Right atrium auricular region (tissue), 2 donors: Measurements from ENCODE around the gene KLF6. TPM values are rescaled to one million over a fixed set of nuclear protein-coding genes. Genes with fewer than 3 reads are reported as not detected.

Experiments used
- DNase-seq: peaks from one replicate; pipeline ENCODE4 v3.0.0-alpha.2; 2019; ENCODE audit warnings: low spot score
- H3K27ac ChIP-seq, 2 donors: fragments of 200-600 bp; sonication (generic); 1 replicate in 1 of 2; 2 replicates in 1 of 2; pipeline ENCODE4 v1.5.1; 2016 to 2019
- H3K27me3 ChIP-seq, 2 donors: fragments of 200-600 bp; sonication (generic); one replicate each; pipeline versions ENCODE4 v1.5.1 to v1.6.0; 2017 to 2019
- H3K36me3 ChIP-seq: fragments of 200-600 bp; sonication (generic); one replicate; pipeline ENCODE4 v1.5.1; 2016
- H3K4me1 ChIP-seq, 2 donors: fragments of 200-600 bp; sonication (generic); one replicate each; pipeline versions ENCODE4 v1.5.1 to v1.6.0; 2017 to 2019
- H3K4me3 ChIP-seq, 2 donors: fragments of 200-600 bp; sonication (generic); 1 replicate in 1 of 2; 2 replicates in 1 of 2; pipeline ENCODE4 v1.5.1; 2017 to 2019; ENCODE audit warnings: mild to moderate bottlenecking in 1 of 2, moderate library complexity in 1 of 2
- H3K9me3 ChIP-seq, 2 donors: fragments of 200-600 bp; sonication (generic); one replicate each; pipeline ENCODE4 v1.5.1; 2019
- total RNA-seq, 2 donors: library from RNA; depleted of rRNA; stranded (reverse); fragments of >200 nt; gene quantifications; one replicate each; pipeline ENCODE4 v1.1.0, GENCODE V29; 2016
- TF ChIP-seq, protein P1 (sequence below), 2 donors: fragments of 200-600 bp; sonication (generic); IDR thresholded peaks; one replicate each; pipeline ENCODE4 v1.5.1; 2019; ENCODE audit warnings: antibody characterized with exemption in 2 of 2

Gene KLF6
- total RNA-seq, 2 donors from 2014 or later, result 29.1 to 44.7 TPM

DNA sequence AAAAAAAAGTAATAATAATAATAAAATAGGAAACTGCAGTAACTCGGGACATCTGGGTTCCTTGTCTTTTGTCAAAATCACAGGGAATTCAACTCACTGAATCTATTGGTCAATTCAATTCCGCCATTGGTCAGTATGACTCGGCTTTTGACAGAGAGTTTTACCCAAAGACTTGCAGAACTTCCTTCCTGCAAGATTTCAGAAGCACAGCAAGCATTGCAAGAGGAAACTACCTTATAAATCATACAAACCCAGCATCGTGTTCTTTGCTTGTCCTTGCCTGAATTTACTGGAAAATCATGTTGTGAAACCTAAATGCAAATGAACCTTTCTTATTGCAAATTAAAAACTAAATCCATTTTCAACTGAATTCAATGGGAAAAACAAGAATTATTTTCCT, 15.5 kb downstream of the KLF6 start:
- no peak overlapping the region for H3K4me3 ChIP-seq
- H3K27me3 ChIP-seq, result no peaks in the 10 kb centered on the region
- H3K27ac ChIP-seq, result no peak overlapping the region
- H3K36me3 ChIP-seq, result no peaks in the 10 kb centered on the region
- H3K9me3 ChIP-seq, result no peaks in the 10 kb centered on the region
- TF ChIP-seq, protein P1, sequence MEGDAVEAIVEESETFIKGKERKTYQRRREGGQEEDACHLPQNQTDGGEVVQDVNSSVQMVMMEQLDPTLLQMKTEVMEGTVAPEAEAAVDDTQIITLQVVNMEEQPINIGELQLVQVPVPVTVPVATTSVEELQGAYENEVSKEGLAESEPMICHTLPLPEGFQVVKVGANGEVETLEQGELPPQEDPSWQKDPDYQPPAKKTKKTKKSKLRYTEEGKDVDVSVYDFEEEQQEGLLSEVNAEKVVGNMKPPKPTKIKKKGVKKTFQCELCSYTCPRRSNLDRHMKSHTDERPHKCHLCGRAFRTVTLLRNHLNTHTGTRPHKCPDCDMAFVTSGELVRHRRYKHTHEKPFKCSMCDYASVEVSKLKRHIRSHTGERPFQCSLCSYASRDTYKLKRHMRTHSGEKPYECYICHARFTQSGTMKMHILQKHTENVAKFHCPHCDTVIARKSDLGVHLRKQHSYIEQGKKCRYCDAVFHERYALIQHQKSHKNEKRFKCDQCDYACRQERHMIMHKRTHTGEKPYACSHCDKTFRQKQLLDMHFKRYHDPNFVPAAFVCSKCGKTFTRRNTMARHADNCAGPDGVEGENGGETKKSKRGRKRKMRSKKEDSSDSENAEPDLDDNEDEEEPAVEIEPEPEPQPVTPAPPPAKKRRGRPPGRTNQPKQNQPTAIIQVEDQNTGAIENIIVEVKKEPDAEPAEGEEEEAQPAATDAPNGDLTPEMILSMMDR (IDR thresholded peaks at IDR 0.05), result no peak
- no peaks in the 10 kb centered on the region for H3K4me1 ChIP-seq
- no peak for DNase-seq

DNA sequence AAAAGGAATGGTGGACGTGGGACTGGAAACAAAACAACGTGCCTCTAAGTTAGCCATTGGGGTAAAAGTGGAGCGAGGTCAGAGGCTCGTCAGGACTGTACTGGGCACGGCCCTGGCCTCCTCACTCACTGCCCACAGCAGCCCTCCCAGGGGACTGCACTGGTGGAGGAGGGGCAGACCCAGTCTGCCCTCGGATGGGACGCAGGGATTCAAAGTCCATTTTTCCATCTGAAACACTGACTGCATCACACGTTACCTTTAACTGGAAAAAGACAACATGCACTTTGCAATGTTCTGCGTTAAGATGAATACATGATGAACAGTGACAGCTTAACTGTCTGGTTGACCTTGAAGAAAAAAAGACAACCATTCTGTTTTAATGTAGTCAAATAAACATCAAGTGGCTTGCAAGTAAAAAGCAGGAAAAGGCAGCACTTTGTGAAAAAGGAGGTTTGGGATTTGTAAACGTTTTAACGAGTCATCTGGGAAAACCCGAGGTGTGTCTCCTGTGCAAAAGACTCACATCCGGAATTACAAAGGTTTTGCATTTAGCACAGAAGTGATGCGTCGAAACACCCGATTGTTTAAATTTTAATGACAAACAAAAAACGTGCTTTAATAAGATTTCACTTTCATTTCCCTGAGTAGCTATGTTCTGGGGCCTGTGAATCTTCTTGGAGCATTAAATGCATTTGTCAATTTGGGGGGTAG, 18.8 kb downstream of the KLF6 start:
- Histone ChIP-seq H3K4me1 (no peaks in the 10 kb centered on the region), H3K27me3 (no peaks in the 10 kb centered on the region), H3K27ac (no peak overlapping the region), H3K4me3 (no peak overlapping the region), H3K9me3 (no peaks in the 10 kb centered on the region), H3K36me3 (no peaks in the 10 kb centered on the region)
- TF ChIP-seq, protein P1 (IDR thresholded peaks at IDR 0.05), result no peak
- no peak for DNase-seq

DNA sequence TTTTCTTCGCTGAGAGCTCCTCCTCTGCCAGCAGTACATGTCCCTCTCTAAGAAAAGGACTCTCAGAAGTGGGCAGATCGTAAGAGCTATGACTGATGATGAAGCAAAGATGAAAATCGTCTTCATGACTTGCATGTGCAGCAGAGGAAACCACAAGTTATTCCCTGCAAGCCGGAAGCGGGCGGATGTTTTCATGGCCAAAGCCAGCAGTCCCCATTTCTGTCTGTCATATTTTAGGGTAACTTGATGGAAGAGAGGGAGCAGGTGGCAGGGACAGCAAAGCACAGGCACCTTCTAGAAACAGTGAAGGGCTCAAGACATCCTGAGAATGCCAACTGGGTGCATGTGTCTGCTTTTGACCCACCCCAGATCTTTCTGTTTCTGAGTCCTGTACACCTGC, 19.9 kb downstream of the KLF6 start:
- no peaks in the 10 kb centered on the region for H3K4me1 ChIP-seq
- H3K27ac ChIP-seq, result no peak overlapping the region

GRCh38 chr10:3764626-3765112, 20.3 kb downstream of the KLF6 start:
- H3K4me3 ChIP-seq, result no peak overlapping the region
- H3K27ac ChIP-seq, result no peak overlapping the region
- H3K27me3 ChIP-seq, result no peaks in the 10 kb centered on the region
- no peak for DNase-seq
- H3K36me3 ChIP-seq, result no peaks in the 10 kb centered on the region
- no peaks in the 10 kb centered on the region for H3K4me1 ChIP-seq
- H3K9me3 ChIP-seq, result no peaks in the 10 kb centered on the region
- TF ChIP-seq, protein P1 (IDR thresholded peaks at IDR 0.05), result no peak

More for the DNA sequence above, 19.9 kb downstream of the KLF6 start:
- no peak for DNase-seq
- H3K4me3 ChIP-seq, result no peak overlapping the region
- H3K27me3 ChIP-seq, result no peaks in the 10 kb centered on the region
- H3K9me3 ChIP-seq, result no peaks in the 10 kb centered on the region
- TF ChIP-seq, protein P1 (IDR thresholded peaks at IDR 0.05), result no peak
- no peaks in the 10 kb centered on the region for H3K36me3 ChIP-seq

GRCh38 chr10:3763852-3764625, 21.0 kb downstream of the KLF6 start:
- H3K27me3 ChIP-seq, result no peaks in the 10 kb centered on the region
- H3K27ac ChIP-seq, result peak overlapping the region in 1 of 2 donors; percentile 2
- TF ChIP-seq, protein P1 (IDR thresholded peaks at IDR 0.05), result no peak
- no peak overlapping the region for H3K4me3 ChIP-seq
- no peak for DNase-seq
- no peaks in the 10 kb centered on the region for H3K36me3 ChIP-seq
- no peaks in the 10 kb centered on the region for H3K4me1 ChIP-seq
- no peaks in the 10 kb centered on the region for H3K9me3 ChIP-seq
